K562 (cell line): Measurements from ENCODE around the gene LAT. TPM values are rescaled to one million over a fixed set of nuclear protein-coding genes. Genes with fewer than 3 reads are reported as not detected.

Source experiments
- AFF4 ChIP-seq: sonication (generic); formaldehyde crosslinking; IDR thresholded peaks from 2 replicates; pipeline ENCODE4 v1.8.0; 2023; ENCODE audit warnings: mild to moderate bottlenecking, missing genetic modification reagents
- CBX1 ChIP-seq: sonication (generic); IDR thresholded peaks from 2 replicates; pipeline ENCODE4 v1.6.1; 2016; ENCODE audit warnings: antibody characterized with exemption, low read depth, mild to moderate bottlenecking
- ELF1 ChIP-seq: fragments of 200-800 bp; sonication (Bioruptor generic); IDR thresholded peaks from 2 replicates; pipeline ENCODE4 v1.6.1; 2016; ENCODE audit warnings: missing genetic modification characterization, missing compliant biosample characterization
- EP300 ChIP-seq: IDR thresholded peaks from 2 replicates; pipeline ENCODE4 v1.6.1; 2012; ENCODE audit warnings: low read length, improper control_type of control experiment
- HMGN3 ChIP-seq: IDR thresholded peaks from 2 replicates; pipeline ENCODE4 v1.6.1; 2011; ENCODE audit warnings: borderline replicate concordance, low read depth, mild to moderate bottlenecking, mixed read lengths, low read length; ENCODE audit not compliant: insufficient read length; ENCODE audit errors: extremely low read depth
- MED1 ChIP-seq: sonication (generic); formaldehyde crosslinking; IDR thresholded peaks from 2 replicates; pipeline ENCODE4 v1.8.1; 2023; ENCODE audit warnings: missing genetic modification reagents, borderline replicate concordance
- NCOA4 ChIP-seq: fragments of 450-650 bp; IDR thresholded peaks from 2 replicates; pipeline ENCODE4 v1.6.1; 2018; ENCODE audit warnings: mild to moderate bottlenecking; ENCODE audit not compliant: partially characterized antibody
- PRDM10 ChIP-seq: fragments of 450-650 bp; IDR thresholded peaks from 2 replicates; pipeline ENCODE4 v1.6.1; 2018; ENCODE audit not compliant: partially characterized antibody
- TCF15 ChIP-seq: fragments of 250-450 bp; sonication (Bioruptor Pico); IDR thresholded peaks from 2 replicates; pipeline ENCODE4 v1.8.0; 2022; ENCODE audit warnings: moderate library complexity, mild to moderate bottlenecking, inconsistent platforms
- TFAP4 ChIP-seq: sonication (generic); formaldehyde crosslinking; IDR thresholded peaks from 2 replicates; pipeline ENCODE4 v1.8.0; 2022; ENCODE audit warnings: missing genetic modification reagents, mild to moderate bottlenecking, moderate library complexity, borderline replicate concordance
- ZFP36 ChIP-seq: fragments of 150-350 bp; IDR thresholded peaks from 2 replicates; pipeline ENCODE4 v1.6.1; 2018; ENCODE audit warnings: low read length, low read depth; ENCODE audit not compliant: partially characterized antibody
- ZNF740 ChIP-seq, 3 experiments: fragments of 200-800 bp in 1 of 3; sonication (Bioruptor generic) in 1 of 3; sonication (generic) in 1 of 3; formaldehyde crosslinking in 1 of 3; IDR thresholded peaks; 2 replicates each; pipeline versions ENCODE4 v1.6.1 to v1.8.0; 2016 to 2022; ENCODE audit warnings: mild to moderate bottlenecking in 2 of 3, missing compliant biosample characterization in 2 of 3, missing genetic modification characterization in 2 of 3, missing genetic modification reagents in 1 of 3
- ZNF79 ChIP-seq: fragments of 250-450 bp; sonication (Bioruptor Pico); IDR thresholded peaks from 2 replicates; pipeline ENCODE4 v1.4.0; 2020; ENCODE audit warnings: low read depth, mild to moderate bottlenecking, moderate library complexity
- polyA plus RNA-seq, 8 experiments: library from polyadenylated mRNA; depleted of rRNA in 4 of 8; stranded (reverse) in 5 of 8; unstranded in 3 of 8; fragments of >200 nt; fragmentation: Nextera tagmentation in 2 of 8; fragmentation: Illumina TruSeq in 1 of 8; extraction: Ambion mirVana in 2 of 8; extraction: Trizol in 1 of 8; gene quantifications; 2 replicates each; pipeline versions ENCODE4 v1.2.1 to v1.2.3, GENCODE V29; 2011 to 2014; ENCODE audit warnings: inconsistent platforms in 1 of 8, missing spikeins in 1 of 8
- total RNA-seq, 7 experiments: library from RNA; depleted of rRNA in 6 of 7; stranded (reverse); fragments of >200 nt in 6 of 7; fragmentation: Illumina TruSeq in 2 of 7; extraction: Trizol in 2 of 7; gene quantifications; 2 replicates each; pipeline versions ENCODE4 v1.2.1 to v1.2.3, GENCODE V29; 2011 to 2021; ENCODE audit warnings: low replicate concordance in 1 of 7

LAT gene
- total and polyA plus RNA-seq, 9 of the 15 experiments (the other 6 are each of a cell fraction or from before 2014, with no cell fraction given): 0.40 to 4.2 (median 1.3) TPM

GRCh38 chr16:29009050-29009837, 24.4 kb downstream of the LAT start (continued):
- TF ChIP-seq PRDM10: peak; percentile 78
- peak; percentile 66; the same call in 1 of the 2 replicates for TF ChIP-seq TFAP4
- TF ChIP-seq ELF1: peak; percentile 83
- peak; percentile 95 for TF ChIP-seq EP300
- TF ChIP-seq NCOA4: peak; percentile 31
- peak; percentile 86; the same call in 1 of the 2 replicates for TF ChIP-seq TCF15 (CRISPR knock-in tag)
- TF ChIP-seq HMGN3: peak; percentile 94
- TF ChIP-seq AFF4 (CRISPR knock-in tag): 0 out of 2 replicates have a peak, but pooled peaks have one; percentile 52
- no peak for TF ChIP-seq MED1 (CRISPR knock-in tag)
- peak; percentile 49 for TF ChIP-seq ZFP36
- no peak for TF ChIP-seq ZNF740 (CRISPR knock-in tag; IDR thresholded peaks at IDR 0.05)
- peak; percentile 52 to 61; a peak in 2 of 4 replicates for TF ChIP-seq ZNF740 (tag; IDR thresholded peaks at IDR 0.05)
- TF ChIP-seq ZNF79 (CRISPR knock-in tag): 0 out of 2 replicates have a peak, but pooled peaks have one; percentile 26
- TF ChIP-seq CBX1: 0 out of 2 replicates have a peak, but pooled peaks have one; percentile 42
